SH-SY5Y (cell line): ENCODE measurements around the gene EPHA6.

Source experiments
- GATA2 ChIP-seq: IDR thresholded peaks from 2 replicates; pipeline ENCODE4 v1.6.1; 2011; ENCODE audit warnings: mild to moderate bottlenecking, low read depth, low read length
- GATA3 ChIP-seq: IDR thresholded peaks from 2 replicates; pipeline ENCODE4 v1.6.1; 2011; ENCODE audit warnings: low read depth, mild to moderate bottlenecking, low read length, moderate library complexity

DNA sequence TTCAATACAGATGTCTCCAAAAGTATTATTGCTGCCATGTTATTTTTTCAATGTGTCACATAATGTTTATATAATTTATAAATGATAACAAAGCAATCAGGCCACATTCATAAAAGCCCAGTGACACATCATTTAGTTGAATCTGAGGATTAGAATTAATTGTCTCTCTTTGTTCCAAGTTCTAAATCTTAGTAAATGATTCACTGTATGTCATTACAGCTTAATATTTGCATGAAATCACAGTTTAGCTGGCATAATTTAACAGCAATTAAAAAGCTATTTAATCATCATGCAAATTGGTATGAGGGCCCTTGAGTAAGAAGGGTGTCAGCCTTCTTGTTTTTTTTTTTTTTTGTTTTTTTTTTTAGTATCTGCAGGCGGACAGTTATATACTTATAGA lies 427.0 kb downstream of the EPHA6 start:
- no peak for TF ChIP-seq GATA3
- no peak for TF ChIP-seq GATA2
